Mammary epithelial cell (primary cell): ENCODE results near the gene OPTC.

ENCODE experiments used
- CTCF ChIP-seq, 2 donors: IDR thresholded peaks in 1 of 2; conservative IDR thresholded peaks in 1 of 2; 2 replicates each; pipeline ENCODE4 v1.5.1; 2011 to 2012; ENCODE audit warnings: inconsistent platforms in 2 of 2, low read length in 2 of 2, mild to moderate bottlenecking in 2 of 2, control low read depth in 1 of 2, low read depth in 1 of 2; ENCODE audit not compliant: insufficient read depth in 1 of 2; ENCODE audit errors: extremely low read depth in 1 of 2
- EZH2 ChIP-seq: IDR thresholded peaks from 2 replicates; pipeline ENCODE4 v1.6.1; 2012; ENCODE audit warnings: low read length, inconsistent platforms, borderline replicate concordance

- TF ChIP-seq CTCF (conservative IDR thresholded peaks at IDR 0.05 in 1 of 2, IDR thresholded peaks at IDR 0.05 in 1 of 2; ENCODE audit: extremely low read depth in 1 of 2, insufficient read depth in 1 of 2, low read depth in 1 of 2, low read length in 2 of 2) = no peak
- TF ChIP-seq EZH2 = no peak
These were observed 33.1 kb downstream of the OPTC start for GRCh38 chr1:203527013-203527412.
